Stimulated activated naive CD8-positive, alpha-beta T cell treated with anti-CD3 and anti-CD28 coated beads, Interleukin-15, amount 100 ng/mL, for 72 hours (primary cell): Measurements from ENCODE around the gene DNAJC21.
"Not testable (repeated sequence)": the region's sequence is repeated elsewhere in the genome, so short reads cannot be mapped to it uniquely, and the experiment has no call there.

ENCODE experiments used
- ATAC-seq: fragments of 150-1000 bp; cut with Tn5 transposase; 2 replicates; pipeline ENCODE4 v1.10.0; 2021; ENCODE audit warnings: mild to moderate bottlenecking, moderate library complexity
- DNase-seq, 2 donors: peaks; one replicate each; pipeline ENCODE4 v3.0.0; 2021 to 2022
- H3K27ac Mint-ChIP-seq, 2 donors: one replicate each; pipeline ENCODE4 v1.8.0; 2022; ENCODE audit warnings: mild to moderate bottlenecking in 2 of 2, mixed read lengths in 2 of 2, moderate library complexity in 2 of 2
- H3K27me3 Mint-ChIP-seq: one replicate; pipeline ENCODE4 v1.8.0; 2022; ENCODE audit warnings: mixed read lengths
- H3K4me1 Mint-ChIP-seq: one replicate; pipeline ENCODE4 v1.8.0; 2022; ENCODE audit warnings: mild to moderate bottlenecking, mixed read lengths
- H3K4me3 Mint-ChIP-seq, 2 donors: one replicate each; pipeline ENCODE4 v1.8.0; 2022; ENCODE audit warnings: mild to moderate bottlenecking in 2 of 2, mixed read lengths in 2 of 2, moderate library complexity in 1 of 2
- H3K9me3 Mint-ChIP-seq, 2 donors: one replicate each; pipeline ENCODE4 v1.8.0; 2022; ENCODE audit warnings: mixed read lengths in 2 of 2

Gene DNAJC21

DNA sequence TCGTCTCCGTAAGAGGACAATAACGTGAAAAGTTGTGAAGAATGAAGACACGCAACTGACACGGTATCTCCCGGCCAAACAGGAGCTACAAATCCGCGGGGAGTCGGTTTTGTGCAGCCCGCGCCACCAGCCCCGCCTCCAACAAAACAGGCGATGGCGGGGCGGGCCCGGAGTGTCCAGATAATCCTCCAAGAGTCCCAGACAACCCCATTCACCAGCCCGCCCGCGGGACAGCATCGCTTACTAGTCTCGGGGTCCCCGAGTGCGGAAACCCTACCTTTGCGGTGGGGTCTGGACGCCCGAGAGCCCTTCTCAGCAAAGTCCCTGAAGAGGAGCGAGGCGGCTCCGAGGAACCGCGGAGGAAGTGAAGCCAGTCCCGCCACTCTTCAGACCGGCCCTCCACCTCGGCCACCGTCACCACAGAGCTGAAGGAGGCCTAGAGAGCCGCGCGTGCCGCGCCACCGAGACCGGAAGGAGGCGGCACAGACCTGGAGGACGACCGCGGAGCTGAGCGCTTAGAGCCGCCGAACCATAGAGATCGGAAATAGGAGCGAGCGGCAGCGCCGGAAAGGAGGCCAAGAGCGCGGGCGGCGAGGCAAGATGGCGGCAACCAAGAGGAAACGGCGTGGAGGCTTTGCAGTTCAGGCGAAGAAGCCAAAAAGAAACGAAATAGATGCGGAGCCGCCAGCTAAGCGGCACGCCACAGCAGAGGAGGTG lies 14.1 kb upstream of the DNAJC21 start, which contains the start of the genes BRIX1 and RAD1:
TSS of gene BRIX1 (plus strand) at position 573 of the 717 bp plus-strand sequence. CDS start at position 601, 28 bp downstream.
TSS of gene RAD1 (minus strand) at position 366 of the 717 bp plus-strand sequence. CDS start 612 bp downstream, outside the sequence.
- peak within 1 kb of the TSS in 1 of 2 donors; percentile 78 for H3K27ac Mint-ChIP-seq

GRCh38 chr5:34915856-34916192 lies 13.5 kb upstream of the DNAJC21 start:
- DNase-seq (no peak), ATAC-seq (peak; percentile 21)
- Mint-ChIP-seq H3K4me3 (no peak overlapping the region), H3K27ac (no peak overlapping the region), H3K27me3 (no peaks in the 10 kb centered on the region), H3K9me3 (no peaks in the 10 kb centered on the region), H3K4me1 (peaks cover 42% of the 10 kb centered on the region)

More for the DNA sequence above, 14.1 kb upstream of the DNAJC21 start, which contains the start of the genes BRIX1 and RAD1:
- Mint-ChIP-seq H3K4me3 (peak within 1 kb of the TSS in 1 of 2 donors; percentile 65), H3K9me3 (no peaks in the 10 kb centered on the region), H3K4me1 (peaks cover 37% of the 10 kb centered on the region), H3K27me3 (no peaks in the 10 kb centered on the region)
- DNase-seq (peak; percentile 94 to 97), ATAC-seq (peak; percentile 100)

GRCh38 chr5:34916518-34916917 lies 12.8 kb upstream of the DNAJC21 start:
- Mint-ChIP-seq H3K4me3 (no peak overlapping the region), H3K27me3 (no peaks in the 10 kb centered on the region)

GRCh38 chr5:34918025-34918424 lies 11.3 kb upstream of the DNAJC21 start:
- Mint-ChIP-seq H3K27ac (no peak overlapping the region), H3K9me3 (no peaks in the 10 kb centered on the region), H3K27me3 (no peaks in the 10 kb centered on the region), H3K4me1 (peaks cover 44% of the 10 kb centered on the region), H3K4me3 (no peak overlapping the region)
- no peak for ATAC-seq
- no peak for DNase-seq

More at GRCh38 chr5:34916518-34916917, 12.8 kb upstream of the DNAJC21 start:
- no peak for DNase-seq
- ATAC-seq = no peak
- Mint-ChIP-seq H3K4me1 (peaks cover 42% of the 10 kb centered on the region), H3K27ac (peak overlapping the region in 1 of 2 donors; percentile 83), H3K9me3 (no peaks in the 10 kb centered on the region)

DNA sequence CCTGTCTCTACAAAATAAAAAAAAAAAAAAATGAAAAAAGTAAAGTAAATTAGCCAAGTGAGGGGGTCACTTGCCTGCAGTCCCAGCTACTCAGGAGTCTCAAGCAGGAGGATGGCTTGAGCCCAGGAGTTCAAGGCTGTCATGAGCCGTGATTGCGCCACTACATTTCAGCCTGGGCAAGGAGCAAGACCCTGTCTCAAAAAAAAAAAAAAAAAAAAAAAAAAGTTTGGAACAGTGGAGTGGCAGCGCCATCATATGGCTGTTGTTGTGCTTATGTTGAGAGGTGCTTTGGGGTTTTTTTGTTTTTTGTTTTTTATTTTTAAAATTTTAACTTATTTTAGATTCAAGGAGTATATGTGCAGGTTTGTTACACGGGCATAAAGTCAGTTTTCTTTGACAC lies 10.3 kb upstream of the DNAJC21 start:
- no peak for DNase-seq
- no peak for ATAC-seq
- H3K4me1 Mint-ChIP-seq = peaks cover 49% of the 10 kb centered on the region
- H3K4me3 Mint-ChIP-seq = no peak overlapping the region
- H3K9me3 Mint-ChIP-seq = no peaks in the 10 kb centered on the region
- no peak overlapping the region for H3K27ac Mint-ChIP-seq
- no peaks in the 10 kb centered on the region for H3K27me3 Mint-ChIP-seq

GRCh38 chr5:34923256-34923655 lies 6.1 kb upstream of the DNAJC21 start:
- not testable (repeated sequence) for DNase-seq, ATAC-seq, H3K27me3 Mint-ChIP-seq, H3K9me3 Mint-ChIP-seq
- Mint-ChIP-seq H3K27ac (peak overlapping the region in 1 of 2 donors; percentile 90), H3K4me3 (peak overlapping the region; percentile 55 to 74), H3K4me1 (peaks cover 58% of the 10 kb centered on the region)

DNA sequence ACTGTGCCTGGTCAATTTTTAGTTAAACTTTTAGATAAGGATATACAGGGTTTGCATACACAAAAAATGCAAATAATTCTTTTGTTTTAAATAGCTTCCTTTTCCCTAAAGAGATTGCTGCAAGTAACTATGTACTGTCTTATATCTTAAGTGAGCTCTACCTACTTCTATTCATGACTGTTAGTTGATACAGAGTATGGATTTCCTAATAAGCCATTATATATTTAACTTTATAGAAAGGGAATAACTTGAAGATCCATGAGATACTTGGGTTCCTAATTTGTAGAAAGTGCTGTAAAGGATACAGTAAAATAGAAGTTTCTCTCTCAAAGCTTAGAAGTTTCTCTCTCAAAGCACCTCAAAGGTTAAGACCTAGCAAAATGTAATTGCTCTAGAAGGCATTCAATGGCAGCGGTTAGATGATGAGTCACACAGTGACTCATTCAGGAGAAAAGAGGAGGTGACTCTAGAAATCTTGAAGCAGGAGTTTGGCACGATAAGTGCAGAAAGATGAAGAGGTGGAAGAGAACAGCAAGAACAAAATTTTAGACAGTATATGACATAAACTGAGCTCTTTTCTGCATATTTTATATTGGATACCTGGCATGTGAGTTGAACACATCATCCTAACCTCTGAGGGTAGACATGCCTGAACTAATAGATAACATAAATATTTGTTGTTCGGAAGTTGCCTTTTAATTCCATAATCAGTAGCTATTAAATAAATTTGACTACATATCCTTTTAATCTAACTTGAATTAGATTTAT lies 5.5 kb upstream of the DNAJC21 start:
- ATAC-seq = peak; percentile 98
- peak overlapping the region; percentile 47 to 74 for H3K4me3 Mint-ChIP-seq
- H3K9me3 Mint-ChIP-seq = no peaks in the 10 kb centered on the region
- peaks cover 53% of the 10 kb centered on the region for H3K4me1 Mint-ChIP-seq
- H3K27ac Mint-ChIP-seq = peak overlapping the region; percentile 74 to 90
- DNase-seq = peak; percentile 30 to 52
- H3K27me3 Mint-ChIP-seq = no peaks in the 10 kb centered on the region

DNA sequence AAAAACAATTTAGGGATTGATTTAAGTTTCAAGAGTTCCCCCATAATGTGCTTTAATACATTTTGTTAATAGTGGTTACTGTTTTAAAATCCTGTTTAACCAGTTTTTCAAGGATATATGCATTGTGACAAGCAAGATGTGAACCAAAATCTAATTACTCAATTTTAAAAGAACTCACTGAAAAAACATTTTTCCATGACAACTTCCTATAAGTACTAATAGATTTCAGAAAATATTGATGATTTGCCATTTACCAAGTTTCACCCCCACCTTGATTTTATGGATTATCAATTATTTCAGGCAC lies 4.9 kb upstream of the DNAJC21 start:
- H3K4me1 Mint-ChIP-seq = peaks cover 53% of the 10 kb centered on the region
- DNase-seq (no peak), ATAC-seq (no peak)
- H3K4me3 Mint-ChIP-seq = peak overlapping the region; percentile 35 to 44
- no peak overlapping the region for H3K27ac Mint-ChIP-seq
- H3K9me3 Mint-ChIP-seq = no peaks in the 10 kb centered on the region
- H3K27me3 Mint-ChIP-seq = no peaks in the 10 kb centered on the region

GRCh38 chr5:34926318-34926888 lies 3.0 kb upstream of the DNAJC21 start:
- Mint-ChIP-seq H3K4me1 (peaks cover 54% of the 10 kb centered on the region), H3K27me3 (no peaks in the 10 kb centered on the region), H3K27ac (peak overlapping the region; percentile 73 to 74), H3K4me3 (peak overlapping the region in 1 of 2 donors; percentile 13), H3K9me3 (no peaks in the 10 kb centered on the region)
- ATAC-seq (no peak), DNase-seq (no peak)

GRCh38 chr5:34927785-34928184 lies 1.6 kb upstream of the DNAJC21 start:
- ATAC-seq = no peak
- no peak overlapping the region for H3K27ac Mint-ChIP-seq
- no peak overlapping the region for H3K4me3 Mint-ChIP-seq
- peaks cover 57% of the 10 kb centered on the region for H3K4me1 Mint-ChIP-seq
- no peaks in the 10 kb centered on the region for H3K9me3 Mint-ChIP-seq
- H3K27me3 Mint-ChIP-seq = no peaks in the 10 kb centered on the region
- no peak for DNase-seq

- no peaks in the 10 kb centered on the region for H3K27me3 Mint-ChIP-seq
Observed at GRCh38 chr5:34928267-34928666, 1.1 kb upstream of the DNAJC21 start.

DNA sequence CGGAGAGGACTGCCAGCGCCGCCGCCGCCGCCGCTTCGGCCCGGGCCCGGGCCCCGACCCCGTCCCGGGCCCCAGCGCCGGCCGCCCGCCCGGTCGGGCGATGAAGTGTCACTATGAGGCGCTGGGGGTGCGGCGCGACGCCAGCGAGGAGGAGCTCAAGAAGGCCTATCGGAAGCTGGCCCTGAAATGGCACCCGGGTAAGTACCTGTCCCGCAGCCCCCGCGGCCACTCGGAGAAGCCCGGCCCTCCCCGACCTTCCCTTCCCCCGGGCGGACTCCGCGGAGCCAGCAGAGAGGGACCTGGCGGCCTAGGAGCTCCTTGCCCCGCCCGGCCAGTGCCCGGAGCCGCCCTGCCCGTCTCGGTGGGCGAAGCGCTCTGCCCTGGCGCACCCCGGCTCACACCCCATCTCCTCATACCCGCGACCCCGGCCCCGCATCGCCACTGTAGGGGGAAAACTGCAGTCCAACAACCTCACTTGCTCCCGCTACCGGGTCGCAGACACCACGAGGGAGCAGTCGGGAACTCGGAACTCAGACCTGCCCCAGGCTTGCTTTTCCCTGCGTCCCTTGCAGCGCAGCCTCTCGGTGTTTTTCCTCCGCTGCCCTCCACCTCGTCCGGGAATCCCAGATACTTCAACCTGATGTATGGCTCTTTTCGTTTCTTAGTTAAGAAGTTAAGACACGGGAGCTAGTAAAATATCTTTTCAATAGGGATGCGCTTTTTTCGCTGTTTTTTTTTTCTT lies 532 bp downstream of the DNAJC21 start:
- ATAC-seq (peak; percentile 87), DNase-seq (peak; percentile 77 to 84)

More at GRCh38 chr5:34928267-34928666, 1.1 kb upstream of the DNAJC21 start:
- peak overlapping the region in 1 of 2 donors; percentile 86 for H3K4me3 Mint-ChIP-seq
- H3K27ac Mint-ChIP-seq = no peak overlapping the region
- H3K9me3 Mint-ChIP-seq = no peaks in the 10 kb centered on the region
- no peak for DNase-seq
- ATAC-seq = no peak
- peaks cover 53% of the 10 kb centered on the region for H3K4me1 Mint-ChIP-seq

DNA sequence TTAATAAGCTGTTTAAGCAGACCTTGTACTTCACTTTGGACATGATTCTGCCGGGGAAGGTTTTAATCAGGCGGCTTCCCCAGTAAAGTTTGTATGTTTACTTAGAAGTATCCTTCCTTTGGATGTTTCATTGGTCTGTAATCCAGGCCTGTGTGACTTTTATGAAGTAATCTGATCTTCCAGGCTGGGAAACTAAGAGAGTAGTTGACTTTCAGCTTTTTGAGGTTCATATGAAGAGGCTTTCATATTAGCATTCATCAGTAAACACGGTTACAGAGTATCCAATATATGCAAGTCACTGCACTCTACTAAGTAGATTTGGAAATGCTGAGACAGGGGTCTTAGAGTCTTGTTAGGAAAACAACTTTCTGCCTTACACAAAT lies 1.1 kb downstream of the DNAJC21 start:
- H3K4me3 Mint-ChIP-seq = peak overlapping the region; percentile 96 to 99
- no peaks in the 10 kb centered on the region for H3K27me3 Mint-ChIP-seq
- peaks cover 37% of the 10 kb centered on the region for H3K4me1 Mint-ChIP-seq
- DNase-seq = no peak
- H3K9me3 Mint-ChIP-seq = no peaks in the 10 kb centered on the region
- ATAC-seq = no peak
- H3K27ac Mint-ChIP-seq = peak overlapping the region; percentile 97 to 99

More for the DNA sequence above, 532 bp downstream of the DNAJC21 start:
- Mint-ChIP-seq H3K27ac (peak overlapping the region; percentile 97 to 99), H3K9me3 (no peaks in the 10 kb centered on the region), H3K27me3 (no peaks in the 10 kb centered on the region), H3K4me1 (peaks cover 43% of the 10 kb centered on the region), H3K4me3 (peak overlapping the region; percentile 96 to 99)

DNA sequence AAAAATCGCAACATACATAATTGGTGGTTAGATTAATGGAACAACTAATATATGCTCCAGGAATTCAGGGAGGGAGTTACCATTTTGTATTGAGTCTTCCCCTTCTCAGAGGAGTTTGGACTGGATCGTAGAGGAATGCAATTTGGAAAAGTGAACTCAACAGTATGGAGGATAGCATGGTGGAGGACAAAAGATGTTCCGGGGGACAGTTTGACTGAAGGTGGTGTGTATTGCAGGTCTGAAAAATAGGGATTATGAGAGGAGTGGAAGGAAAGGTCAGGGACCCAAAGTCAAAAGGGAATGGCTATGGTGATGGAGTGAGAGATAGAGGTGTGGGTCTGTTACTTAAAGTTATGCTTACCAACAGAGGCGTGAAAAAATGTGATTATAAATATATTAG lies 1.5 kb downstream of the DNAJC21 start:
- ATAC-seq (no peak), DNase-seq (no peak)
- no peaks in the 10 kb centered on the region for H3K9me3 Mint-ChIP-seq
- H3K27me3 Mint-ChIP-seq = no peaks in the 10 kb centered on the region
- H3K27ac Mint-ChIP-seq = no peak overlapping the region
- H3K4me1 Mint-ChIP-seq = peaks cover 33% of the 10 kb centered on the region
- H3K4me3 Mint-ChIP-seq = peak overlapping the region; percentile 96 to 99

- H3K27ac Mint-ChIP-seq = no peak overlapping the region
- H3K4me3 Mint-ChIP-seq = no peak overlapping the region
- no peaks in the 10 kb centered on the region for H3K9me3 Mint-ChIP-seq
- DNase-seq (no peak), ATAC-seq (no peak)
- peaks cover 23% of the 10 kb centered on the region for H3K4me1 Mint-ChIP-seq
- no peaks in the 10 kb centered on the region for H3K27me3 Mint-ChIP-seq
Observed at GRCh38 chr5:34932947-34933346, 3.6 kb downstream of the DNAJC21 start.
